Suprapubic skin (tissue), 3 donors: Measurements from ENCODE around the gene TFDP1.

Source experiments
- CTCF ChIP-seq, 2 donors: fragments of 200-600 bp in 1 of 2; fragments of 450-650 bp in 1 of 2; sonication (generic) in 1 of 2; IDR thresholded peaks; one replicate each; pipeline ENCODE4 v1.5.1; 2016 to 2019; ENCODE audit warnings: antibody characterized with exemption in 2 of 2, mild to moderate bottlenecking in 1 of 2, moderate library complexity in 1 of 2
- POLR2A ChIP-seq, 2 donors: fragments of 450-650 bp; IDR thresholded peaks; one replicate each; pipeline ENCODE4 v1.6.1; 2017; ENCODE audit warnings: antibody characterized with exemption in 2 of 2, mild to moderate bottlenecking in 2 of 2, moderate library complexity in 2 of 2

GRCh38 chr13:113582841-113583631, 1.5 kb upstream of the TFDP1 start:
- TF ChIP-seq CTCF (IDR thresholded peaks at IDR 0.05) (no peak), POLR2A (IDR thresholded peaks at IDR 0.05) (no peak)
